ENCODE data around the gene SNRNP200. TPM values are rescaled to one million over a fixed set of nuclear protein-coding genes. Genes with fewer than 3 reads are reported as not detected.

SNRNP200 gene
- total and polyA plus RNA-seq, 8 donors, result 31.2 to 184 (median 78.5) TPM

DNA sequence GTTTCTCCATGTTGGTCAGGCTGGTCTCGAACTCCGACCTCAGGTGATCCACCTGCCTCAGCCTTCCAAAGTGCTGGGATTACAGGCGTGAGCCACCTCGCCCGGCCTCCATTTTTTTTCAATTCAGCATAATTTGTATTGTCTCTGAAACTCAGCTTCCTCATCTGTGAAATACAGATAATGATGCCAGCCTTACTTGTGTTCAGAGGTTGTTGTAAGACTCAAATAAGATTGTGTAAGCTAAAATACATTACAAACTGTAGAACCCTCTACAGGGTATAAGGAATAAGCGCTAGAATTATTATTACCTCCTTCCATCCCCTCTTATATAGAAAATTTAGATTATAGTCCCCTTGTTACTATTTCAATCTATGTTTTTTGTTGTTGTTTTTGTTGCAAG lies 71.9 kb downstream of the SNRNP200 start:
- no peak for TF ChIP-seq POLR2A (IDR thresholded peaks at IDR 0.05)
- no peak for TF ChIP-seq EP300 (IDR thresholded peaks at IDR 0.05)
- TF ChIP-seq CTCF (IDR thresholded peaks at IDR 0.05), result no peak
- TF ChIP-seq POLR2AphosphoS5 (IDR thresholded peaks at IDR 0.05), result no peak
- DNase-seq, result no peak
- WGBS, 5 donors, result 87 to 98% (median 91%) methylated on average over 6 of the region's 6 CpGs
- H3K4me1 ChIP-seq, result no peaks in the 10 kb centered on the region
- peaks cover 0 to 8% (median 0%) of the 10 kb centered on the region in 4 donors for H3K36me3 ChIP-seq
- no peaks in the 10 kb centered on the region for H3K9me3 ChIP-seq
- H3K27ac ChIP-seq, result no peak overlapping the region
- no peaks in the 10 kb centered on the region for H3K27me3 ChIP-seq
- intact Hi-C loops (cut with DNase I; ENCODE audit: low total_unique reads), result no loop called here
- no peak overlapping the region for H3K4me3 ChIP-seq

- WGBS, 5 donors, result 87 to 99% (median 98%) methylated on average over 4 of the region's 4 CpGs
- intact Hi-C loops (cut with DNase I; ENCODE audit: low total_unique reads), result no loop called here
- no peaks in the 10 kb centered on the region for H3K36me3 ChIP-seq
- TF ChIP-seq CTCF (IDR thresholded peaks at IDR 0.05) (no peak), POLR2A (IDR thresholded peaks at IDR 0.05) (no peak), POLR2AphosphoS5 (IDR thresholded peaks at IDR 0.05) (no peak), EP300 (IDR thresholded peaks at IDR 0.05) (no peak)
- H3K9me3 ChIP-seq, result no peaks in the 10 kb centered on the region
- H3K4me1 ChIP-seq, result no peaks in the 10 kb centered on the region
- H3K4me3 ChIP-seq, result no peak overlapping the region
- no peak overlapping the region for H3K27ac ChIP-seq
- no peaks in the 10 kb centered on the region for H3K27me3 ChIP-seq
- DNase-seq, result no peak
Measured at GRCh38 chr2:96231316-96231715, 74.0 kb downstream of the SNRNP200 start.

DNA sequence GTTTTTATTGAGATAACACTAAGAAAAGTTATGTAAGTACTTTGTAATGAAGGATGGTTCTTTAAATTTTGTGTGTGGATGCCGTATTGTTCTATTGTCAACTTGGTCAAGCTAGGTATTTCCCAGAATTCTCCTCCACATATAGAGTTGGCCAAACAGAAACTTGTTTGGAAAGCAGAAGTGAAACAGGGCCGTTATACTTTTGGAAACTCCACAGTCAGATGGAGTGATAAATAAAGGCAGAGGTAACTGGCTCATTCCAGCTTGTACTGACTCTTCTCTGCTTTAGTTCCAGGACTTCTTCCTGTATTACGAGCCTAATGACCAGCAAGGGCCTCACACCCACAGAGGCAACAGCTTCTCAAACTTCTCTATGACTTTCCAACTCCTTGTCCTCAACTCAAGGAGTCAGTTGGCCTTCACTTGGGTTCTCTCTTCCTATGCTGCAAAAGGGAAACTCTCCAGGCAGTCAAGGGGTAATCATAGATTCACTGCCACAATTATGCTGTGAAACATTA lies 80.3 kb downstream of the SNRNP200 start:
- H3K27me3 ChIP-seq, result no peaks in the 10 kb centered on the region
- H3K9me3 ChIP-seq, result no peaks in the 10 kb centered on the region
- peak in 1 of 2 donors; percentile 39 for DNase-seq
- WGBS, 5 donors, result 44 to 63% (median 58%) methylated on average over 3 of the region's 3 CpGs
- H3K27ac ChIP-seq, result peak overlapping the region in 1 of 5 donors; percentile 44
- H3K4me3 ChIP-seq, result no peak overlapping the region
- peaks cover 0 to 3% (median 0%) of the 10 kb centered on the region in 4 donors for H3K4me1 ChIP-seq
- TF ChIP-seq EP300 (IDR thresholded peaks at IDR 0.05), result no peak
- TF ChIP-seq POLR2A (IDR thresholded peaks at IDR 0.05), result no peak
- TF ChIP-seq POLR2AphosphoS5 (IDR thresholded peaks at IDR 0.05), result no peak
- no peak for TF ChIP-seq CTCF (IDR thresholded peaks at IDR 0.05)
- H3K36me3 ChIP-seq, result no peaks in the 10 kb centered on the region
- intact Hi-C loops (cut with DNase I; ENCODE audit: low total_unique reads), result no loop called here

Other genes with a start within 250 kb of the SNRNP200 start
- 1 to 10 TPM in 2 of 5 donors, under 1 TPM in 1, not detected in 2; 0.43 to 2.9 (median 2.0) TPM for gene ADRA2B, start 189.0 kb downstream of the SNRNP200 start, total RNA-seq
- under 1 TPM; 0.15 to 0.45 (median 0.19) TPM for gene ADRA2B, start 189.0 kb downstream of the SNRNP200 start, polyA plus RNA-seq
- gene ASTL, start 167.0 kb downstream of the SNRNP200 start, total RNA-seq, result not detected
- gene ASTL, start 167.0 kb downstream of the SNRNP200 start, polyA plus RNA-seq, result under 1 TPM in 1 of 3 donors, not detected in 2; 0.08 TPM
- gene DUSP2, start 160.1 kb downstream of the SNRNP200 start, total RNA-seq, result 1 to 10 TPM; 4.0 to 9.4 (median 8.1) TPM
- gene DUSP2, start 160.1 kb downstream of the SNRNP200 start, polyA plus RNA-seq, result 1 to 10 TPM; 3.6 to 6.1 (median 4.7) TPM
- gene STARD7, start 96.7 kb downstream of the SNRNP200 start, total RNA-seq, result 100 to 1,000 TPM in 2 of 5 donors, 10 to 100 TPM in 3; 30.3 to 165 (median 87.5) TPM
- gene STARD7, start 96.7 kb downstream of the SNRNP200 start, polyA plus RNA-seq, result 10 to 100 TPM; 34.6 to 46.4 (median 43.1) TPM
- gene TMEM127, start 39.5 kb downstream of the SNRNP200 start, total RNA-seq, result 10 to 100 TPM in 4 of 5 donors, 1 to 10 TPM in 1; 5.8 to 51.6 (median 21.9) TPM
- gene TMEM127, start 39.5 kb downstream of the SNRNP200 start, polyA plus RNA-seq, result 10 to 100 TPM in 1 of 3 donors, 1 to 10 TPM in 2; 5.7 to 11.4 (median 9.6) TPM
- gene CIAO1, start 39.3 kb downstream of the SNRNP200 start, total RNA-seq, result 100 to 1,000 TPM in 2 of 5 donors, 10 to 100 TPM in 3; 58.3 to 161 (median 95.3) TPM
- 10 to 100 TPM; 29.3 to 43.4 (median 42.3) TPM for gene CIAO1, start 39.3 kb downstream of the SNRNP200 start, polyA plus RNA-seq
- 1 to 10 TPM in 1 of 5 donors, under 1 TPM in 1, not detected in 3; 0.29 to 3.9 TPM for gene ITPRIPL1, start 19.8 kb upstream of the SNRNP200 start, total RNA-seq
- gene ITPRIPL1, start 19.8 kb upstream of the SNRNP200 start, polyA plus RNA-seq, result under 1 TPM in 2 of 3 donors, not detected in 1; 0.44 to 0.78 TPM
- gene NCAPH, start 30.2 kb upstream of the SNRNP200 start, total RNA-seq, result 1 to 10 TPM; 1.3 to 7.7 (median 1.8) TPM
- 1 to 10 TPM; 3.1 to 4.7 (median 3.3) TPM for gene NCAPH, start 30.2 kb upstream of the SNRNP200 start, polyA plus RNA-seq
- 10 to 100 TPM in 1 of 5 donors, not detected in 4; 12.7 TPM for gene NEURL3, start 199.8 kb upstream of the SNRNP200 start, total RNA-seq
- gene NEURL3, start 199.8 kb upstream of the SNRNP200 start, polyA plus RNA-seq, result 1 to 10 TPM in 2 of 3 donors, under 1 TPM in 1; 0.50 to 1.9 (median 1.4) TPM
- 10 to 100 TPM in 3 of 5 donors, 1 to 10 TPM in 2; 1.2 to 26.8 (median 13.6) TPM for gene ARID5A, start 231.2 kb upstream of the SNRNP200 start, total RNA-seq
- gene ARID5A, start 231.2 kb upstream of the SNRNP200 start, polyA plus RNA-seq, result 10 to 100 TPM; 12.2 to 17.3 (median 15.7) TPM